HG03565 (cell line): Measurements from ENCODE around the gene PEX5.
A peak's percentile ranks its signal among the peaks of the same experiment; 100 is the strongest.

Source experiments
- ATAC-seq: cut with Tn5 transposase; IDR thresholded peaks from one replicate; pipeline ENCODE4 v1.9.1; 2021; ENCODE audit warnings: mild to moderate bottlenecking, moderate library complexity; ENCODE audit not compliant: unreplicated experiment

The PEX5 gene

GRCh38 chr12:7189398-7190267 is at the start of gene PEX5:
TSS of gene PEX5 (plus strand) at chr12:7189686. CDS start at chr12:7190378, 692 bp downstream.
- ATAC-seq, result peak; percentile 92

- ATAC-seq, result no peak
These were observed 48.0 kb upstream of the PEX5 start for GRCh38 chr12:7141351-7142005.

GRCh38 chr12:7142056-7142644 is 47.3 kb upstream of the PEX5 start:
- no peak for ATAC-seq

GRCh38 chr12:7142809-7143465 is 46.5 kb upstream of the PEX5 start:
- ATAC-seq, result no peak

- no peak for ATAC-seq
These were observed 45.9 kb upstream of the PEX5 start for GRCh38 chr12:7143564-7143963.

- no peak for ATAC-seq
These were observed 44.9 kb upstream of the PEX5 start for GRCh38 chr12:7144414-7145120.

GRCh38 chr12:7145671-7146070 is 43.8 kb upstream of the PEX5 start:
- no peak for ATAC-seq

GRCh38 chr12:7146228-7146627 is 43.3 kb upstream of the PEX5 start:
- no peak for ATAC-seq

GRCh38 chr12:7146906-7147305 is 42.6 kb upstream of the PEX5 start:
- ATAC-seq, result no peak

- ATAC-seq, result no peak
These were observed 39.1 kb upstream of the PEX5 start for GRCh38 chr12:7150356-7150755.

GRCh38 chr12:7150841-7151240 is 38.6 kb upstream of the PEX5 start:
- no peak for ATAC-seq

GRCh38 chr12:7151532-7151931 is 38.0 kb upstream of the PEX5 start:
- ATAC-seq, result no peak

GRCh38 chr12:7152818-7153217 is 36.7 kb upstream of the PEX5 start:
- no peak for ATAC-seq

- no peak for ATAC-seq
These were observed 35.4 kb upstream of the PEX5 start for GRCh38 chr12:7154042-7154441.

GRCh38 chr12:7154901-7155470 is 34.5 kb upstream of the PEX5 start:
- no peak for ATAC-seq

GRCh38 chr12:7155471-7156034 is 33.9 kb upstream of the PEX5 start:
- no peak for ATAC-seq

GRCh38 chr12:7156259-7157197 is 33.0 kb upstream of the PEX5 start:
- ATAC-seq, result no peak

GRCh38 chr12:7157391-7157790 is 32.1 kb upstream of the PEX5 start:
- no peak for ATAC-seq
